Body of pancreas (tissue), 4 donors: Measurements from ENCODE around the gene RNF7. TPM values are rescaled to one million over a fixed set of nuclear protein-coding genes. Genes with fewer than 3 reads are reported as not detected.

Source experiments
- ATAC-seq: fragments of 150-250 bp; one replicate; pipeline ENCODE4 v1.9.1; 2016
- DNase-seq, 4 donors: peaks; one replicate each; pipeline ENCODE4 v3.0.0-alpha.2; 2019
- H3K27ac ChIP-seq, 4 donors: fragments of 200-600 bp; sonication (generic); 1 replicate in 3 of 4; 2 replicates in 1 of 4; pipeline versions ENCODE4 v1.5.1 to v1.6.1; 2016 to 2019; ENCODE audit warnings: mild to moderate bottlenecking in 1 of 4, mixed read lengths in 1 of 4, moderate library complexity in 1 of 4
- H3K27me3 ChIP-seq, 2 donors: fragments of 200-600 bp; sonication (generic); one replicate each; pipeline ENCODE4 v1.6.0; 2016; ENCODE audit warnings: mild to moderate bottlenecking in 1 of 2
- H3K36me3 ChIP-seq, 2 donors: fragments of 200-600 bp; sonication (generic); replicated peaks in 1 of 2; 2 replicates each; pipeline ENCODE4 v1.5.1; 2016; ENCODE audit warnings: low read depth in 2 of 2; ENCODE audit not compliant: insufficient read depth in 1 of 2
- H3K4me1 ChIP-seq: fragments of 200-600 bp; sonication (generic); one replicate; pipeline ENCODE4 v1.6.0; 2016
- H3K4me3 ChIP-seq, 2 donors: fragments of 200-600 bp; sonication (generic); 1 replicate in 1 of 2; 2 replicates in 1 of 2; pipeline ENCODE4 v1.5.1; 2016 to 2019
- H3K9me3 ChIP-seq, 3 donors: fragments of 200-600 bp; sonication (generic); 1 replicate in 2 of 3; 2 replicates in 1 of 3; pipeline ENCODE4 v1.5.1; 2016
- POLR2A ChIP-seq, 3 donors: fragments of 450-650 bp; IDR thresholded peaks; one replicate each; pipeline ENCODE4 v1.6.1; 2016; ENCODE audit warnings: antibody characterized with exemption in 3 of 3, mild to moderate bottlenecking in 2 of 3
- WGBS, 2 donors: methylation state at CpG; one replicate each; pipeline ENCODE4 v1.1.5; 2017; 5-methylcytosine and 5-hydroxymethylcytosine counted together
- intact Hi-C: fragments of 100-400 bp; cut with DNase I; formaldehyde crosslinking; loops from one replicate; pipeline ENCODE4 v1.15.1; 2023
- total RNA-seq, 2 donors: library from RNA; depleted of rRNA; stranded (reverse); fragments of >200 nt; gene quantifications; one replicate each; pipeline ENCODE4 v1.1.0, GENCODE V29; 2016
- TF ChIP-seq, protein P1 (sequence below), 7 experiments: fragments of 450-650 bp in 4 of 7; fragments of 200-600 bp in 3 of 7; sonication (generic) in 3 of 7; IDR thresholded peaks; one replicate each; pipeline ENCODE4 v1.5.1; 2016 to 2019; ENCODE audit warnings: antibody characterized with exemption in 7 of 7

Gene RNF7
- total RNA-seq, 2 donors from 2014 or later = 12.5 to 61.2 TPM

GRCh38 chr3:141723255-141723654, 14.8 kb upstream of the RNF7 start:
- no peaks in the 10 kb centered on the region for H3K27me3 ChIP-seq
- TF ChIP-seq, protein P1, sequence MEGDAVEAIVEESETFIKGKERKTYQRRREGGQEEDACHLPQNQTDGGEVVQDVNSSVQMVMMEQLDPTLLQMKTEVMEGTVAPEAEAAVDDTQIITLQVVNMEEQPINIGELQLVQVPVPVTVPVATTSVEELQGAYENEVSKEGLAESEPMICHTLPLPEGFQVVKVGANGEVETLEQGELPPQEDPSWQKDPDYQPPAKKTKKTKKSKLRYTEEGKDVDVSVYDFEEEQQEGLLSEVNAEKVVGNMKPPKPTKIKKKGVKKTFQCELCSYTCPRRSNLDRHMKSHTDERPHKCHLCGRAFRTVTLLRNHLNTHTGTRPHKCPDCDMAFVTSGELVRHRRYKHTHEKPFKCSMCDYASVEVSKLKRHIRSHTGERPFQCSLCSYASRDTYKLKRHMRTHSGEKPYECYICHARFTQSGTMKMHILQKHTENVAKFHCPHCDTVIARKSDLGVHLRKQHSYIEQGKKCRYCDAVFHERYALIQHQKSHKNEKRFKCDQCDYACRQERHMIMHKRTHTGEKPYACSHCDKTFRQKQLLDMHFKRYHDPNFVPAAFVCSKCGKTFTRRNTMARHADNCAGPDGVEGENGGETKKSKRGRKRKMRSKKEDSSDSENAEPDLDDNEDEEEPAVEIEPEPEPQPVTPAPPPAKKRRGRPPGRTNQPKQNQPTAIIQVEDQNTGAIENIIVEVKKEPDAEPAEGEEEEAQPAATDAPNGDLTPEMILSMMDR (IDR thresholded peaks at IDR 0.05) = no peak
- no peak for TF ChIP-seq POLR2A (IDR thresholded peaks at IDR 0.05)
- intact Hi-C loops = no loop called here
- H3K9me3 ChIP-seq = no peaks in the 10 kb centered on the region
- H3K4me1 ChIP-seq = no peaks in the 10 kb centered on the region
- H3K36me3 ChIP-seq = no peaks in the 10 kb centered on the region
- no peak overlapping the region for H3K27ac ChIP-seq
- ATAC-seq = no peak
- no peak overlapping the region for H3K4me3 ChIP-seq
- DNase-seq = no peak

- 75 to 87% methylated on average over 1 of the region's 1 CpG for WGBS, 2 donors
- H3K4me3 ChIP-seq = no peak overlapping the region
- H3K27me3 ChIP-seq = no peaks in the 10 kb centered on the region
- DNase-seq = no peak
- intact Hi-C loops = no loop called here
- no peak for TF ChIP-seq POLR2A (IDR thresholded peaks at IDR 0.05)
- TF ChIP-seq, protein P1 (IDR thresholded peaks at IDR 0.05) = no peak
- H3K36me3 ChIP-seq = no peaks in the 10 kb centered on the region
- no peak for ATAC-seq
- no peaks in the 10 kb centered on the region for H3K4me1 ChIP-seq
- no peaks in the 10 kb centered on the region for H3K9me3 ChIP-seq
- H3K27ac ChIP-seq = no peak overlapping the region
Measured at GRCh38 chr3:141724186-141724585, 13.9 kb upstream of the RNF7 start.

GRCh38 chr3:141725036-141725435, 13.1 kb upstream of the RNF7 start:
- no peaks in the 10 kb centered on the region for H3K36me3 ChIP-seq
- WGBS, 2 donors = 78 to 92% methylated on average over 4 of the region's 4 CpGs
- H3K27me3 ChIP-seq = no peaks in the 10 kb centered on the region
- H3K4me1 ChIP-seq = no peaks in the 10 kb centered on the region
- no peaks in the 10 kb centered on the region for H3K9me3 ChIP-seq
- intact Hi-C loops = no loop called here
- ATAC-seq = no peak
- no peak overlapping the region for H3K27ac ChIP-seq
- no peak for DNase-seq
- H3K4me3 ChIP-seq = no peak overlapping the region
- TF ChIP-seq POLR2A (IDR thresholded peaks at IDR 0.05) = no peak
- TF ChIP-seq, protein P1 (IDR thresholded peaks at IDR 0.05) = no peak

DNA sequence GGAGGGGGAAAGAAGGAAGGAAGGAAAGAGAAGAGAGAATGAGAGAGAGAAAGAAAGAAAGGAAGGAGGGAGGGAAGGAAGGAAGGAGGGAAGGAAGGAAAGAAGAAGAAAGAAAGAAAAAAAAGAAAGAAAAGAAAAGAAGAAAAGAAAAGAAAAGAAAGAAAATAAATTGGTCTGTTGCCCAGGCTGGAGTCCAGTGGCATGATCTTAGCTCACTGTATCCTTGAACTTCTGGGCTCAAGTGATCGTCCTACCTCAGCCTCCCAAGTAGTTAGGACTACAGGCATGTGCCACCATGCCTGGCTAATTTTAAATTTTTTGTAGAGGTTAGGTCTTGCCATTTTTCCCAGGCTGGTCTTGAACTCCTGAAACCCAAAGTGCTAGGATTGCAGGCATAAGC, 11.6 kb upstream of the RNF7 start:
- no peak for DNase-seq
- Histone ChIP-seq H3K4me3 (no peak overlapping the region), H3K9me3 (no peaks in the 10 kb centered on the region), H3K27ac (no peak overlapping the region), H3K36me3 (no peaks in the 10 kb centered on the region), H3K27me3 (no peaks in the 10 kb centered on the region), H3K4me1 (no peaks in the 10 kb centered on the region)
- WGBS, 2 donors = 22 to 30% methylated on average over 1 of the region's 1 CpG
- intact Hi-C loops = no loop called here
- TF ChIP-seq POLR2A (IDR thresholded peaks at IDR 0.05) = no peak
- TF ChIP-seq, protein P1 (IDR thresholded peaks at IDR 0.05) = no peak
- no peak for ATAC-seq

- Histone ChIP-seq H3K27me3 (no peaks in the 10 kb centered on the region), H3K4me1 (no peaks in the 10 kb centered on the region), H3K9me3 (no peaks in the 10 kb centered on the region), H3K36me3 (no peaks in the 10 kb centered on the region), H3K4me3 (no peak overlapping the region), H3K27ac (no peak overlapping the region)
- 66 to 80% methylated on average over 5 of the region's 5 CpGs for WGBS, 2 donors
- ATAC-seq (no peak), DNase-seq (no peak)
- TF ChIP-seq, protein P1 (IDR thresholded peaks at IDR 0.05) = no peak
- no peak for TF ChIP-seq POLR2A (IDR thresholded peaks at IDR 0.05)
- intact Hi-C loops = no loop called here
Measured at GRCh38 chr3:141728355-141728892, 9.7 kb upstream of the RNF7 start.
